CD4-positive, alpha-beta T cell treated with Interferon gamma for 1 hour (primary cell): Measurements from ENCODE around the gene RIGI.
"Not testable (repeated sequence)": the region's sequence is repeated elsewhere in the genome, so short reads cannot be mapped to it uniquely, and the experiment has no call there.

Experiments
- DNase-seq: peaks from one replicate; pipeline ENCODE4 v3.0.0-alpha.2; 2020

Gene RIGI

GRCh38 chr9:32525709-32526030 is 326 bp downstream of the RIGI start:
- DNase-seq = no peak

GRCh38 chr9:32524892-32525708 is 896 bp downstream of the RIGI start:
- DNase-seq = no peak

GRCh38 chr9:32524558-32524891 is 1.5 kb downstream of the RIGI start:
- DNase-seq = not testable (repeated sequence)

GRCh38 chr9:32523910-32524309 is 2.1 kb downstream of the RIGI start:
- DNase-seq = no peak

GRCh38 chr9:32518276-32518675 is 7.7 kb downstream of the RIGI start:
- no peak for DNase-seq

- DNase-seq = no peak
These were observed 9.8 kb downstream of the RIGI start for GRCh38 chr9:32516241-32516640.

GRCh38 chr9:32508728-32509127 is 17.3 kb downstream of the RIGI start:
- DNase-seq = no peak

GRCh38 chr9:32503008-32503407 is 23.0 kb downstream of the RIGI start:
- no peak for DNase-seq

- DNase-seq = no peak
These were observed 23.5 kb downstream of the RIGI start for GRCh38 chr9:32502464-32502863.

- no peak for DNase-seq
These were observed 24.1 kb downstream of the RIGI start for GRCh38 chr9:32501868-32502267.

- DNase-seq = no peak
These were observed 25.2 kb downstream of the RIGI start for GRCh38 chr9:32500768-32501167.

GRCh38 chr9:32497921-32498320 is 28.1 kb downstream of the RIGI start:
- no peak for DNase-seq

- DNase-seq = no peak
These were observed 35.4 kb downstream of the RIGI start for GRCh38 chr9:32490601-32491000.

- DNase-seq = no peak
These were observed 38.0 kb downstream of the RIGI start for GRCh38 chr9:32487981-32488380.

GRCh38 chr9:32486839-32487562 is 39.0 kb downstream of the RIGI start:
- no peak for DNase-seq

- no peak for DNase-seq
These were observed 42.7 kb downstream of the RIGI start for GRCh38 chr9:32483343-32483742.
